ENCODE results near the gene TMTC3. TPM values are rescaled to one million over a fixed set of nuclear protein-coding genes. Genes with fewer than 3 reads are reported as not detected.

Gene TMTC3
- total and polyA plus RNA-seq, 2 donors (not counting 3 experiments of a cell fraction or from before 2014, with no cell fraction given) = 7.8 to 36.5 TPM

- no peaks in the 10 kb centered on the region for H3K9me1 ChIP-seq (replicated peaks; ENCODE audit: control insufficient read depth, extremely low read depth, insufficient read depth, low read length)
- H3K4me2 ChIP-seq (ENCODE audit: insufficient read depth, low read length) = no peak overlapping the region
- no peaks in the 10 kb centered on the region for H3K36me3 ChIP-seq (ENCODE audit: control insufficient read depth in 2 of 2, extremely low read depth in 1 of 2, insufficient read depth in 2 of 2, low read length in 2 of 2)
- H2AFZ ChIP-seq (ENCODE audit: low read depth, low read length) = no peak overlapping the region
- DNase-seq (ENCODE audit: low read depth, low spot score) = no peak
- intact Hi-C loops (cut with micrococcal nuclease) (no loop called here), dilution Hi-C loops (cut with MboI; ENCODE audit: extremely low pct_ligation_motif_present, low sequenced_read_pairs) (no loop called here)
- no peaks in the 10 kb centered on the region for H3K27me3 ChIP-seq (ENCODE audit: control insufficient read depth in 2 of 2, insufficient read depth in 2 of 2, low read length in 2 of 2)
- CTCF ChIA-PET = interaction anchor here (1.7 kb wide), 1 partner anchor 21 kb away, joined by 4 read pairs; no protein-coding TSS in a partner anchor
- no peak overlapping the region for H3K27ac ChIP-seq (ENCODE audit: insufficient read depth, low read depth, low read length)
- no peaks in the 10 kb centered on the region for H4K20me1 ChIP-seq (replicated peaks; ENCODE audit: control insufficient read depth, extremely low read depth, insufficient read depth, low read length)
- H3K9me3 ChIP-seq (replicated peaks; ENCODE audit: control insufficient read depth, insufficient read depth, low read length) = no peaks in the 10 kb centered on the region
- no TSS peak for BruUV-seq (replicated peaks)
- no peaks in the 10 kb centered on the region for H3K79me2 ChIP-seq (ENCODE audit: control insufficient read depth, insufficient read depth, low read length)
- TF ChIP-seq GATA2 (IDR thresholded peaks at IDR 0.05; ENCODE audit: insufficient read depth, insufficient read length, low read depth, low read length) (no peak), FOS (IDR thresholded peaks at IDR 0.05; ENCODE audit: borderline replicate concordance, insufficient read depth, low read length) (no peak), POLR2A (IDR thresholded peaks at IDR 0.05; ENCODE audit: low read depth, low read length) (no peak), CTCF (IDR thresholded peaks at IDR 0.05; ENCODE audit: extremely low read depth in 1 of 2, insufficient read depth in 1 of 2, low read depth in 1 of 2, low read length in 2 of 2) (no peak), MAX (IDR thresholded peaks at IDR 0.05; ENCODE audit: insufficient read depth, insufficient read length) (no peak), POLR2AphosphoS5 (IDR thresholded peaks at IDR 0.05; ENCODE audit: insufficient read depth, low read depth, low read length) (no peak), EZH2 (IDR thresholded peaks at IDR 0.05; ENCODE audit: borderline replicate concordance, low read depth, low read length, severe bottlenecking) (no peak), JUN (IDR thresholded peaks at IDR 0.05; ENCODE audit: borderline replicate concordance, insufficient read depth, insufficient read length, low read depth) (no peak), MYC (IDR thresholded peaks at IDR 0.05; ENCODE audit: low read depth, low read length) (no peak)
- POLR2A ChIA-PET = no interaction called here
- FAIRE-seq = no peak
- peaks cover 11% of the 10 kb centered on the region for H3K4me1 ChIP-seq (ENCODE audit: control insufficient read depth, extremely low read depth, insufficient read depth, low read length)
- no peak overlapping the region for H3K4me3 ChIP-seq (replicated peaks in 1 of 3; ENCODE audit: insufficient read depth in 1 of 3, low read depth in 1 of 3, low read length in 3 of 3)
- no peak overlapping the region for H3K9ac ChIP-seq (replicated peaks; ENCODE audit: extremely low read depth, insufficient read depth, low read length)
Observed at GRCh38 chr12:88238406-88238805, 96.3 kb downstream of the TMTC3 start.

Data from endothelial cell of umbilical vein (primary cell).